HEK293 (cell line): ENCODE measurements around the gene DDX42.
A peak's percentile ranks its signal among the peaks of the same experiment; 100 is the strongest.

Experiments
- CTCF ChIA-PET: fragments of 350-600 bp; formaldehyde crosslinking; extraction: SDS; loops from one replicate; lab custom pipeline; 2021; ENCODE audit warnings: antibody characterized with exemption; lab: Yijun Ruan, JAX
- POLR2A ChIA-PET: fragments of 300-600 bp; formaldehyde crosslinking; extraction: SDS; loops from one replicate; lab custom pipeline; 2020; ENCODE audit warnings: antibody characterized with exemption, inconsistent platforms; lab: Yijun Ruan, JAX
- H3K27ac ChIP-seq: fragments of 200-500 bp; sonication (Bioruptor generic); 2 replicates; pipeline ENCODE4 v1.5.1; 2014; ENCODE audit warnings: low read depth, low read length, control low read depth, inconsistent platforms; ENCODE audit errors: extremely low read depth
- H3K36me3 ChIP-seq, 2 experiments: fragments of 200-500 bp in 1 of 2; sonication (Bioruptor generic) in 1 of 2; 1 replicate in 1 of 2; 2 replicates in 1 of 2; pipeline ENCODE4 v1.5.1; 2014 to 2017; ENCODE audit warnings: inconsistent platforms in 2 of 2, low read length in 2 of 2; ENCODE audit not compliant: control insufficient read depth in 2 of 2, insufficient read depth in 1 of 2
- H3K4me1 ChIP-seq: fragments of 200-500 bp; sonication (Bioruptor generic); 2 replicates; pipeline ENCODE4 v1.5.1; 2014; ENCODE audit warnings: mild to moderate bottlenecking, low read length, inconsistent platforms; ENCODE audit not compliant: control insufficient read depth, insufficient read depth
- H3K4me3 ChIP-seq: 2 replicates; pipeline ENCODE4 v1.5.1; 2011; ENCODE audit warnings: low read depth, mild to moderate bottlenecking, control low read depth, low read length, moderate library complexity
- H3K9me3 ChIP-seq: fragments of 200-500 bp; sonication (Bioruptor generic); 2 replicates; pipeline ENCODE4 v1.5.1; 2014; ENCODE audit warnings: low read depth, low read length, inconsistent platforms; ENCODE audit not compliant: control insufficient read depth, insufficient read depth
- GLIS1 ChIP-seq: fragments of 450-650 bp; formaldehyde crosslinking; IDR thresholded peaks from 2 replicates; pipeline ENCODE4 v1.5.1; 2016; ENCODE audit warnings: missing biosample characterization, missing genetic modification characterization
- KLF10 ChIP-seq: fragments of 450-650 bp; IDR thresholded peaks from 2 replicates; pipeline ENCODE4 v1.5.1; 2018; ENCODE audit warnings: missing biosample characterization, mild to moderate bottlenecking, missing genetic modification characterization
- REPIN1 ChIP-seq: fragments of 450-650 bp; formaldehyde crosslinking; IDR thresholded peaks from 2 replicates; pipeline ENCODE4 v1.5.1; 2017; ENCODE audit warnings: missing biosample characterization, missing genetic modification characterization, low read depth
- SP7 ChIP-seq: fragments of 450-650 bp; formaldehyde crosslinking; IDR thresholded peaks from 2 replicates; pipeline ENCODE4 v1.5.1; 2016; ENCODE audit warnings: missing biosample characterization, missing genetic modification characterization
- ZBTB48 ChIP-seq: fragments of 450-650 bp; formaldehyde crosslinking; IDR thresholded peaks from 2 replicates; pipeline ENCODE4 v1.5.1; 2016; ENCODE audit warnings: missing biosample characterization, missing genetic modification characterization
- ZNF10 ChIP-seq: fragments of 450-650 bp; formaldehyde crosslinking; IDR thresholded peaks from 2 replicates; pipeline ENCODE4 v1.5.1; 2017; ENCODE audit warnings: missing biosample characterization, missing genetic modification characterization
- ZNF132 ChIP-seq: fragments of 450-650 bp; formaldehyde crosslinking; IDR thresholded peaks from 2 replicates; pipeline ENCODE4 v1.5.1; 2017; ENCODE audit warnings: missing biosample characterization, missing genetic modification characterization, borderline replicate concordance
- ZNF221 ChIP-seq: fragments of 450-650 bp; formaldehyde crosslinking; IDR thresholded peaks from 2 replicates; pipeline ENCODE4 v1.5.1; 2017; ENCODE audit warnings: missing biosample characterization, missing genetic modification characterization, borderline replicate concordance
- ZNF292 ChIP-seq: fragments of 450-650 bp; formaldehyde crosslinking; IDR thresholded peaks from 2 replicates; pipeline ENCODE4 v1.5.1; 2016; ENCODE audit warnings: low read depth, missing biosample characterization, missing genetic modification characterization, borderline replicate concordance
- ZNF423 ChIP-seq: fragments of 450-650 bp; formaldehyde crosslinking; IDR thresholded peaks from 2 replicates; pipeline ENCODE4 v1.5.1; 2016; ENCODE audit warnings: missing biosample characterization, missing genetic modification characterization
- ZNF433 ChIP-seq: fragments of 450-650 bp; formaldehyde crosslinking; IDR thresholded peaks from 2 replicates; pipeline ENCODE4 v1.5.1; 2016; ENCODE audit warnings: missing biosample characterization, missing genetic modification characterization, low read depth
- ZNF514 ChIP-seq: fragments of 450-650 bp; formaldehyde crosslinking; IDR thresholded peaks from 2 replicates; pipeline ENCODE4 v1.5.1; 2016; ENCODE audit warnings: missing biosample characterization, missing genetic modification characterization
- ZNF677 ChIP-seq: fragments of 450-650 bp; IDR thresholded peaks from 2 replicates; pipeline ENCODE4 v1.5.0; 2018; ENCODE audit warnings: missing biosample characterization, mild to moderate bottlenecking, missing genetic modification characterization, moderate library complexity
- ZNF707 ChIP-seq: fragments of 450-650 bp; formaldehyde crosslinking; IDR thresholded peaks from 2 replicates; pipeline ENCODE4 v1.5.1; 2016; ENCODE audit warnings: missing biosample characterization, missing genetic modification characterization
- TF ChIP-seq, protein P1 (sequence below): fragments of 450-650 bp; formaldehyde crosslinking; IDR thresholded peaks from 2 replicates; pipeline ENCODE4 v1.5.1; 2016; ENCODE audit warnings: missing biosample characterization, missing genetic modification characterization
- TF ChIP-seq, protein P2 (sequence below): fragments of 450-650 bp; formaldehyde crosslinking; IDR thresholded peaks from 2 replicates; pipeline ENCODE4 v1.5.1; 2016; ENCODE audit warnings: missing biosample characterization, missing genetic modification characterization
- TF ChIP-seq, protein P3 (sequence below): fragments of 450-650 bp; formaldehyde crosslinking; IDR thresholded peaks from 2 replicates; pipeline ENCODE4 v1.5.1; 2016; ENCODE audit warnings: missing biosample characterization, missing genetic modification characterization
- TF ChIP-seq, protein P4 (sequence below): fragments of 450-650 bp; formaldehyde crosslinking; IDR thresholded peaks from 2 replicates; pipeline ENCODE4 v1.5.1; 2016; ENCODE audit warnings: missing biosample characterization, missing genetic modification characterization
- TF ChIP-seq, protein P5 (sequence below): sonication (generic); formaldehyde crosslinking; IDR thresholded peaks from 2 replicates; pipeline ENCODE4 v1.8.1; 2022; ENCODE audit warnings: mild to moderate bottlenecking, moderate library complexity, missing genetic modification reagents

DDX42 gene

DNA sequence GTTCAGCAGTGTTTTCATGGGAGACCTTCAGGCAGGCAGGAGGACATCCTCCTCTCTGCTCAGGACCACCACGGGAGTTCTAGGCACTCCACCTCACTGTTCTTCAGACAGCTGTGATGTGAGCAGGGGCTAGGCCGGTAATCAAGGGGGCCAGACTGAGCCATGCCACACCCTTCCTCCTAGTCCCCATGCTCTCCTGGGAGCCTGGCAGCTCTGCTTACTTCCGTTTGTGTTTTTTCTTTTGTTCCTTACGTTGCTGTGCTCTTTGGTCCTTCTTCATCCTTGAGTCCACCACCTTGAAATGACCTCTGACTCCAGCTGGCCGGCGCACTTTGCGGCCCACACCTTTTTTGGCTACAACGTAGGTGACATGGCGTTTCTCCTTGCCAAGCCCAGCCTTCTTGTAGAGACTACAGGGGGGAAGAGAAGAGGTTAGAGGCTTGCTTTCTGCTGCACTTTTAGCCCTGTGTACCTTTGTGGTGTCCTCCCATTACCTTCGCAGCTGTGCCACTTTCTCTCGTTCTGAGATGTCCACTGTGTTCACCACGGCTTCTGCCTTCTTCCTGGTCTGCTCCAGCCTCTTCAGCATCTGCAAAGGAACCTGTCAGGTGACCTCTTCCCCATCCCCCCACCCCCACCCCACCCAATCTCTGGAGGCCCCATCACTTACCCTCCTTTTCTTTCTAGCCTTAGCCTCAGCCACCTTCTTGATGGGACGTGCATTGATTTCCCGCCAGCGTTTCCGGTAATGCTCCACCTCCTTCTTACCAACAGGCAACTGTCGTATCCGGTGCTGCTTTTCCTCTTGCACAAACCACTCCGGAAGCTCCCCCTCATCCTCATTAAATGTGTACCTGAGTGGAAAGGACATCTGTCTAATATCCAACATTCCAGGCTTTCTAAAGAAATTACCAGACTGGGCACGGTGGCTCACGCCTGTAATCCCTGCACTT is 45.9 kb downstream of the DDX42 start:
- ChIA-PET CTCF (interaction anchor here (1.1 to 3.4 kb wide), 2 partner anchors 15 to 18 kb away, joined by 4 to 17 read pairs; no protein-coding TSS in a partner anchor), POLR2A (interaction anchor here (1.0 to 2.0 kb wide), 3 partner anchors 10 to 46 kb away, joined by 3 to 5 read pairs (median 4); partner anchors contain the start of gene CCDC47)
- Histone ChIP-seq H3K27ac (no peak overlapping the region), H3K36me3 (peaks cover 84 to 100% of the 10 kb centered on the region in 2 experiments), H3K9me3 (no peaks in the 10 kb centered on the region), H3K4me3 (no peak overlapping the region), H3K4me1 (no peaks in the 10 kb centered on the region)
- TF ChIP-seq, protein P1, sequence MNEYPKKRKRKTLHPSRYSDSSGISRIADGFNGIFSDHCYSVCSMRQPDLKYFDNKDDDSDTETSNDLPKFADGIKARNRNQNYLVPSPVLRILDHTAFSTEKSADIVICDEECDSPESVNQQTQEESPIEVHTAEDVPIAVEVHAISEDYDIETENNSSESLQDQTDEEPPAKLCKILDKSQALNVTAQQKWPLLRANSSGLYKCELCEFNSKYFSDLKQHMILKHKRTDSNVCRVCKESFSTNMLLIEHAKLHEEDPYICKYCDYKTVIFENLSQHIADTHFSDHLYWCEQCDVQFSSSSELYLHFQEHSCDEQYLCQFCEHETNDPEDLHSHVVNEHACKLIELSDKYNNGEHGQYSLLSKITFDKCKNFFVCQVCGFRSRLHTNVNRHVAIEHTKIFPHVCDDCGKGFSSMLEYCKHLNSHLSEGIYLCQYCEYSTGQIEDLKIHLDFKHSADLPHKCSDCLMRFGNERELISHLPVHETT (tag by site-specific recombination), result no peak
- TF ChIP-seq REPIN1 (tag by site-specific recombination), result no peak
- no peak for TF ChIP-seq ZNF514
- no peak for TF ChIP-seq ZNF423 (tag by site-specific recombination)

DNA sequence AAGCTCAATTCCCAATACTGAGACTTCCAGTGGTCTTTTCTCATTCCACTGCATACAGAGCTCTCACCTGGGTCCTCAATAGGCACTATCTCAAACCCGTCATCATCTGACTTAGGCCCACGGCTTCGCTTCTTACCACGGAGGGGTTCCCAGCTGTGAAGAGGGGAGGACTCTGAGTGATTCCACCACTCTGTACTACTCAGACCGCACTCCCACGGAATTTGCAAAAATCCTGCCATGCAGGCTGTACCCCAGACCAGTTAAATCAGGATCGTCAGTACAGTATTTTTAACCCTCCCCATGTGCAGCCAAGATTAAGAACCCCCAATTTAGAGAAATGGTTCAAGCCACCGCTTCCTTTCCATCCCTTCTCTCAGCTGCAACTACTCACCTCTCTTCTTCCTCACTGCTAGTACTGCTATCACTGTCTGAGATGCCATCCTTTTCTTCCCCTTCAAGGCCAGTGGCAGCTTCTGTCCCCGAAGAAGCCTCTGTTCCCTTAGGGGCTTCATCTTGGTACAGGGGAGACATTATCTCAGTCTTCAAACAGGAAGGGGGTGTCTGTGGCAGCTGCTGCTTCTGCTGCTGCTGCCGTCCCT is 47.1 kb downstream of the DDX42 start:
- H3K27ac ChIP-seq, result no peak overlapping the region
- H3K4me3 ChIP-seq, result no peak overlapping the region
- ChIA-PET POLR2A (interaction anchor here (0.5 to 1.0 kb wide), 4 partner anchors 10 to 18 kb away, joined by 3 to 4 read pairs (median 4); no protein-coding TSS in a partner anchor), CTCF (interaction anchor here (2.0 kb wide), 1 partner anchor 14 kb away, joined by 9 read pairs; no protein-coding TSS in a partner anchor)
- no peaks in the 10 kb centered on the region for H3K9me3 ChIP-seq
- peaks cover 2% of the 10 kb centered on the region; the same call in 1 of the 2 replicates for H3K4me1 ChIP-seq
- peaks cover 74 to 100% of the 10 kb centered on the region in 2 experiments for H3K36me3 ChIP-seq
- TF ChIP-seq, protein P2, sequence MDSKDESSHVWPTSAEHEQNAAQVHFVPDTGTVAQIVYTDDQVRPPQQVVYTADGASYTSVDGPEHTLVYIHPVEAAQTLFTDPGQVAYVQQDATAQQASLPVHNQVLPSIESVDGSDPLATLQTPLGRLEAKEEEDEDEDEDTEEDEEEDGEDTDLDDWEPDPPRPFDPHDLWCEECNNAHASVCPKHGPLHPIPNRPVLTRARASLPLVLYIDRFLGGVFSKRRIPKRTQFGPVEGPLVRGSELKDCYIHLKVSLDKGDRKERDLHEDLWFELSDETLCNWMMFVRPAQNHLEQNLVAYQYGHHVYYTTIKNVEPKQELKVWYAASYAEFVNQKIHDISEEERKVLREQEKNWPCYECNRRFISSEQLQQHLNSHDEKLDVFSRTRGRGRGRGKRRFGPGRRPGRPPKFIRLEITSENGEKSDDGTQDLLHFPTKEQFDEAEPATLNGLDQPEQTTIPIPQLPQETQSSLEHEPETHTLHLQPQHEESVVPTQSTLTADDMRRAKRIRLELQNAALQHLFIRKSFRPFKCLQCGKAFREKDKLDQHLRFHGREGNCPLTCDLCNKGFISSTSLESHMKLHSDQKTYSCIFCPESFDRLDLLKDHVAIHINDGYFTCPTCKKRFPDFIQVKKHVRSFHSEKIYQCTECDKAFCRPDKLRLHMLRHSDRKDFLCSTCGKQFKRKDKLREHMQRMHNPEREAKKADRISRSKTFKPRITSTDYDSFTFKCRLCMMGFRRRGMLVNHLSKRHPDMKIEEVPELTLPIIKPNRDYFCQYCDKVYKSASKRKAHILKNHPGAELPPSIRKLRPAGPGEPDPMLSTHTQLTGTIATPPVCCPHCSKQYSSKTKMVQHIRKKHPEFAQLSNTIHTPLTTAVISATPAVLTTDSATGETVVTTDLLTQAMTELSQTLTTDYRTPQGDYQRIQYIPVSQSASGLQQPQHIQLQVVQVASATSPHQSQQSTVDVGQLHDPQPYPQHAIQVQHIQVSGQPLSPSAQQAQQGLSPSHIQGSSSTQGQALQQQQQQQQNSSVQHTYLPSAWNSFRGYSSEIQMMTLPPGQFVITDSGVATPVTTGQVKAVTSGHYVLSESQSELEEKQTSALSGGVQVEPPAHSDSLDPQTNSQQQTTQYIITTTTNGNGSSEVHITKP (tag by site-specific recombination), result peak; percentile 76
- TF ChIP-seq, protein P3, sequence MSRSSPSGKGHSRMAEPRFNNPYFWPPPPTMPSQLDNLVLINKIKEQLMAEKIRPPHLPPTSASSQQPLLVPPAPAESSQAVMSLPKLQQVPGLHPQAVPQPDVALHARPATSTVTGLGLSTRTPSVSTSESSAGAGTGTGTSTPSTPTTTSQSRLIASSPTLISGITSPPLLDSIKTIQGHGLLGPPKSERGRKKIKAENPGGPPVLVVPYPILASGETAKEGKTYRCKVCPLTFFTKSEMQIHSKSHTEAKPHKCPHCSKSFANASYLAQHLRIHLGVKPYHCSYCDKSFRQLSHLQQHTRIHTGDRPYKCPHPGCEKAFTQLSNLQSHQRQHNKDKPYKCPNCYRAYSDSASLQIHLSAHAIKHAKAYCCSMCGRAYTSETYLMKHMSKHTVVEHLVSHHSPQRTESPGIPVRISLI, result no peak

DNA sequence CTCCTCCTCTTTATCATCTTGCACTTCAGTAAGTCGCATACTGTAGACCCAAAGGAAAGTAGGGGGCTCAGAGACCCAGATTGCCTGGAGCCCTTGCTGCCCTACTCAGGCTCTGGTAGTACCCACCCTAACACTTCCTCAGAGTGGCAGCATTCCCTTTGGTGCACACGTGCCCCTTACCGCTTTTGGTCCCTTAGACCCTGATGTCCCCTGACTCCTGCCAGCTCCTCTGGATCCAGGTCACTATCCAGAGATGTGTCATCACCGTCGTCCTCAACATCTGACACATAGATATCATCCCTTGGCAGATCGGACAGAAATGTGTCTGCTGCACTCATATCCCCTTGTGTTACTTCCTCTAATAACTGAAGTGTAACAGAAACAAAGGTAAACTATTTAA is 47.8 kb downstream of the DDX42 start:
- TF ChIP-seq ZBTB48 (tag by site-specific recombination) (no peak), ZNF433 (tag by site-specific recombination) (no peak), ZNF292 (no peak), KLF10 (tag by site-specific recombination) (no peak), ZNF677 (tag by site-specific recombination) (no peak), ZNF10 (tag by site-specific recombination) (no peak), ZNF132 (tag by site-specific recombination) (no peak), SP7 (tag by site-specific recombination) (no peak), ZNF707 (tag by site-specific recombination) (no peak), GLIS1 (tag by site-specific recombination) (no peak), ZNF221 (tag by site-specific recombination) (no peak)
- TF ChIP-seq, protein P4, sequence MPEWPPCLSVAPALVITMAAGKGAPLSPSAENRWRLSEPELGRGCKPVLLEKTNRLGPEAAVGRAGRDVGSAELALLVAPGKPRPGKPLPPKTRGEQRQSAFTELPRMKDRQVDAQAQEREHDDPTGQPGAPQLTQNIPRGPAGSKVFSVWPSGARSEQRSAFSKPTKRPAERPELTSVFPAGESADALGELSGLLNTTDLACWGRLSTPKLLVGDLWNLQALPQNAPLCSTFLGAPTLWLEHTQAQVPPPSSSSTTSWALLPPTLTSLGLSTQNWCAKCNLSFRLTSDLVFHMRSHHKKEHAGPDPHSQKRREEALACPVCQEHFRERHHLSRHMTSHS (tag by site-specific recombination), result no peak
- TF ChIP-seq, protein P5, sequence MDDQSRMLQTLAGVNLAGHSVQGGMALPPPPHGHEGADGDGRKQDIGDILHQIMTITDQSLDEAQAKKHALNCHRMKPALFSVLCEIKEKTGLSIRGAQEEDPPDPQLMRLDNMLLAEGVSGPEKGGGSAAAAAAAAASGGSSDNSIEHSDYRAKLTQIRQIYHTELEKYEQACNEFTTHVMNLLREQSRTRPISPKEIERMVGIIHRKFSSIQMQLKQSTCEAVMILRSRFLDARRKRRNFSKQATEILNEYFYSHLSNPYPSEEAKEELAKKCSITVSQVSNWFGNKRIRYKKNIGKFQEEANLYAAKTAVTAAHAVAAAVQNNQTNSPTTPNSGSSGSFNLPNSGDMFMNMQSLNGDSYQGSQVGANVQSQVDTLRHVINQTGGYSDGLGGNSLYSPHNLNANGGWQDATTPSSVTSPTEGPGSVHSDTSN, result no peak
- Histone ChIP-seq H3K36me3 (peaks cover 67 to 93% of the 10 kb centered on the region in 2 experiments), H3K4me1 (peaks cover 3% of the 10 kb centered on the region; the same call in 1 of the 2 replicates), H3K27ac (no peak overlapping the region), H3K9me3 (no peaks in the 10 kb centered on the region), H3K4me3 (no peak overlapping the region)
- POLR2A ChIA-PET, result interaction anchor here (0.8 to 1.4 kb wide), 2 partner anchors 10 to 48 kb away, joined by 4 to 5 read pairs; partner anchors contain the start of genes CCDC47 and DDX42
- CTCF ChIA-PET, result interaction anchor here (2.0 kb wide), 1 partner anchor 13 kb away, joined by 9 read pairs; no protein-coding TSS in a partner anchor
